GF-D8 (cell line): ENCODE measurements around the gene CUL7.
"Not testable (repeated sequence)": the region's sequence is repeated elsewhere in the genome, so short reads cannot be mapped to it uniquely, and the experiment has no call there.

Experiments used
- DNase-seq: peaks from one replicate; lab custom pipeline; 2025; lab: John Stamatoyannopoulos, UW

The CUL7 gene

DNA sequence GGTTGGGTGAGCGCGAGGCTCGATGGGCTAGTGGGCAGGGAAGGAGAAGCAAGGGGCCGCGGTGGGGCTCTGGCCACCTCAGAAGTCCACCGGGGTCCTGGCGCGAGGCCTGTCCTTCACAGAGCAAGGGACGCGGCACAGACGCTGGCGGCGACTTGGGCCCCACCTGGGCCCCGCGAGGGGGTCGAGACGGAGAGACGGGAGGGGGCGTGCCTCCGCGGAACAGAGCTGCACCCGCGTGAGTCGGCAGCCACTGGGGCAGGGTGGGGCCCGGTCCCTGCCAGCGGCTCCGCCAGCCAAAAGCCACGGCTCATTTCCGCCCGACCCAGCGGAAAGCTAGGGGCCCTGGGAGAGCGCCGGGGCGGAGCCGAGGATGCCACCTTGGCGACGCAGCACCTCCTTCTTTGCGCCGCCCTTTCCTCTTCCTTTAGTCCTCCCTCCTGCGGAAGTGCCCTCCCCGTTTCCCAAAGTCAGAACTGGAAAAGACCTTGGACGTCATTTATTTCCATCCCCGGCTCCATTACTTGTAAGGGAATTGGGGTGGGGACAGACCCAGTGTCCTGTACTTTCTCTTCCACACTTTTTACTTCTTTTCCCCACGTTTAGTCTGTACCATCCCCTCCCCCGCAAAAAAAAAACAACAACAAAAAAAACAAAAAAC, at the start of gene CUL7:
Gene CUL7, minus strand, starts transcription at position 307 of the 661 bp plus-strand sequence. CDS start 1,063 bp downstream, outside the sequence.
- DNase-seq: peak; percentile 83

DNA sequence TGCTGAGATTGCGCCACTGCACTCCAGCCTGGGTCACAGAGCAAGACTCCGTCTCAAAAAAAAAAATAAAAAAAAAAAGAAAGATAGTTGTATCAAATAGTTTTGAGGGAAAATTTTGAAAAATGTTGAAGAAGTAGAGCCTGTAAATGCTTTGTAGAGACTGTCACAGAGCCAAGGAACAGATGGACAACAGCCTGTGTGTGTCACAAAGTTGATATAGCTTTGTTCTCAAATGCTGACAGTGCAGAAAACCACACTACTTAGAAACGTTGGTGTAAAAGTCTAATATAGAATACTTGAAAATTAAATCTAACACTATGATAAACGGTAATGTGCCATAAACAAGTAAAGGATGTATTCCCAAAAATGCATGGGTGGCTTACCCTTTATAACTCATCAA, 47.8 kb upstream of the CUL7 start:
- no peak for DNase-seq

DNA sequence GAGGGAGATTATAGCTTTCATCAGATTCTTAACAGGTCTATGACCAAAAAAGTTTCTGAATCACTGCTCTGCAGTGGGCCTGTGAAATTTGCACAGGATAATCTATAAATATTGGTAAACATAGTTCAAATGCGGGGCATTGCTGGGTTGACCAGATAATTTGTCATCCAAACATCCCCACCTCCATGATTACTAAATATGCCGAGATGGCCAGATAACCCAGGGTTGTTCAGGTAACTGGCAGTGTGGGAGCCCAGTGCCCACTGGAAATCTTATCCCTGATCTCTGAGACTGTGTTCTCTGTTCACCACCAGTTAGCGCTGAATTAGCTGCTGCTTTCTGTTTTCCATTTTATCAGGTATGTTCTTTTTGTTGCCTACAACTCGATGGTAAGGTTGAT, 43.9 kb upstream of the CUL7 start:
- no peak for DNase-seq

DNA sequence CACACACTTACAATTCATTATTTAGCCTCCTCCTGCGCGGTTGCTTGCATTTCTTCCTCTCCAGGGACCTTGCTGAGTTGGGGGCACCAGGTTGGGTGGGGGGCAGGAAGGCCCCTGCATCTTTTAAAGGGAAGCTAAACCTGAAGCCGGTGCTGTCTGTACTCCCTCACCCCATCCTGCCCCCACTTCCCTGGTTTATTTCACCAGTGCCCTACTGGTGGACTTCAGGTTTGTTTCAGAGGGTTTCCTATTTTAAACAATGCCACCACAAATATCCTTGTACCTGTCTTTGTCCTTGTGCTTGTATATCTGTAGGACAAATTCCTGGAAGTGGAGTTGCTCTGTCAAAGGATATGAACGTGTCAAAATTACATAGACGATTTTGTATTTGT, 43.4 kb upstream of the CUL7 start:
- DNase-seq: no peak

DNA sequence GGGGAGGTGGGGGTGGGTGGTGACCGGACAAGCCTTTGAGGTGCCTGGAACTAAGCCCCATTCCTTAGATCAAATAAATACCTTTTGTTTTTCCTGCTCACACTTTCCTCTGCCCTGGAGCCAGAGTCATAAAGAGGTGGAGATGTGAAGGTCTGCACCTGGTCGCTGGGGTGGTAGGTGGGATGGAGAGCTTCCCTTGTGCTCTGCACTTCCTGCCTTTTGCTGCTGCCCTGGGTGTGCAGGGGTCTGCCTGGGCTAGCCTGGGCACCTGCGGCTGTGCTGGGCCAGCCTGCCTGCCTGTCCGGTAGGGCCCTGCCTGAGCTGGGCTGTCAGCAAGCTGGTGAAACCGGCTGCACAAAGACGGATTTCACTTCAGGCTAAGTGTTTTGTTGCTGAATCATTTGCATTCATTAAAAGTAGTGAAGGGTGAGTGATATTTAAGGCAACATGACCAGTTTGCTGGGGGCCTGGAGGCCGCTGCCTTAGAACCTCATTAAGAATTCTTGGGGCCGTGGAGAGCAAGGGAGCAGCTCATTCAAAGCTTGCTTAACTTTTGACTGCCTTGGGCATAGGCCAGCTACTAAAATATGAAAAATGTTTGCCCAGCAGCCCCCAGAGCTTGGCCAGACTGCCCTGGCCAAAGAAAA, 42.9 kb upstream of the CUL7 start:
- no peak for DNase-seq

DNA sequence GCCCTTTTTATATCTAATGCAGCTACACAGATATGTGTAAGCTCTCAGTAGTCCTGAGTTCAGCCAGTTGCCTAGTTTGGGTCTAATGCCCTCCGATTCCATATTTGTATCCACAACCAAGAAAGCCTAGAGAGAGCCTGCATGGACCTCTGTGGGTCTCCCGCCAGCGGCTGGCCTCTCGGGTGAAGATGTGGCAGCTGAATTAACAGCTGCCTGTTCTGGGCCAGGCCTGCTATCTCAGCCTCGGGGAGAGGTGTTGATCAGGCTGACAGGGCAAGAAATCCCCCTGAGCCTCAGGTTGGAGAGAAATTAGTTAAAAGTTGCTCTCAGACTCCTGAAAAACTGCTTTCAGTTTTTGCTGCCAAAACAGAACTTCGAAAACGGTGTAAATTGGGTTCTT, 42.3 kb upstream of the CUL7 start:
- DNase-seq: no peak

DNA sequence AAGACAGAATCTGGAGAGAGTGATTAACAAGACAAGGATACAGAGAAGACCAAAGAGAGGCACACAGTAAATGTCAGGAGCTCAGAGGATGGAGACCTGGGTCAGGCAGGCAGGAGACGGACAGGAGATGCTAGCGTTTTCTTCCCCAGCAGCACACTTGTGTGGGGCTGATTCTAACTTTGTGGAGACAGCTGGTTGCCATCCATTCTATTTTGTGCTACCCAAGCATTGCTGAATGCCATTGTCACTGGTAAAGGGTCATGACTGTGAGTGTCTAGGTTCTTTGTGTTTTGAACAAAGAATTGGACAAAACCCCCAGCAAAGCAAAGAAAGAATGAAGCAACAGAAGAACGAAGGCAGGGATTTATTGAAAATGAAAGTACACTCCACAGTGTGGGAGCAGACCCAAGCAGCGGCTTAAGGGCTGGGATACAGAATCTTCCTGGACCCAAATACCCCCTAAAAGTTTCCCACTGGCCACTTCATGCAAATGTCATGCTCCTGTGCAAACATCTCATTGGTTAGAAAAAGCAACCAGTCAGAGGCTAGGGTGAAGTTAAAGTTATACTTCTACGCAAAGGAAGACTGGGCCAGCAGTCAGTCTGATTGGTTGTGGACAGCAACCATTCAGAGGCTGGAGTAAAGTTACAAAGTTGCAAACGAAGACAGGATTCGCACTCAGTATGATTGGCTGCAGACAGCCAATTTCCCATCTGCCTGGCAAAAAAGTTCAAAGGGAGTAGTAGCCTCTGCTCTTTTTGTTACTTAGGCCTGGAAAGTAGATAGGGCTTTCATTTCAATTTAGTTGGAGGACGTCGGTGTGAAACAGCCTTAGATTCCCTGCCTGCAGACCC, 40.0 kb upstream of the CUL7 start:
- DNase-seq: no peak

DNA sequence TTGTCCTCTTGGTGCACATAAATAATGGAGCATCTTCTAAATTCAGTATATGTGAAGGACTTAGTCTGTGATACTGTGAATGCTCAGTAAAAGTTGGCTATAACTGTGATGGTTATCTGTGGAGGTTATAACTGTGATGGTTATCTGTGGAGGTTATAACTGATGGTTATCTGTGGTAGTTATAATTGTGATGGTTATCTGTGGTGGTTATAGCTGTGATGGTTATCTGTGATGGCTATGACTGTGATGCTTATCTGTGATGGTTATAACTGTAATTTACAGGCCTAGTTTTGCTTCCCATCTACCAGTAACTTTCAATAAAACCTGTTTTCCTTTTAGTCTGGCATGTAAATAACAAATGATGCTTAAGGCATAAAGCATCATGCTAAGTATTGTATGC, 39.0 kb upstream of the CUL7 start:
- DNase-seq: no peak

DNA sequence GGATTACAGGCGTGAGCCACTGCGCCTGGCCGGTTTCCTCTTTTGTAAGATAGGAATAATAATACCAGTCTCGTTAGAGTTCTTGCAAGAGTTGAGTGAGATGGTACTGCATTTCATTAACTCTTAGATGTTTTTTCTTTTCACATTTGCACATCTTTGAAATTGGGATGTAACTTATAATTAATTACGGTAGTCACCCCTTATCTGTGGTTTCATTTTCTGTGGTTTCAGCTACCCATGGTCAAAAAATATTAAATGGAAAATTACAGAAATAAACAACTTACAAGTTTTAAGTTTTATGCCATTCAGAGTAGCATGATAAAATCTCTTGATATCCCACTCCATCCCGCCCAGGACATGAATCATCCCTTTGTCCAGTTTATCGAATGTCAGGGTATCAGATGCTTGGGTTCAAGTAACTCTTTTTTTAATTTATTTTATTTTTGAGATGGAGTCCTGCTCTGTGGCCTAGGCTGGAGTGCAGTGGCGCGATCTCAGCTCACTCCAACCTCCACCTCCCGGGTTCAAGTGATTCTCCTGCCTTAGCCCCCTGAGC, 37.9 kb upstream of the CUL7 start:
- no peak for DNase-seq

DNA sequence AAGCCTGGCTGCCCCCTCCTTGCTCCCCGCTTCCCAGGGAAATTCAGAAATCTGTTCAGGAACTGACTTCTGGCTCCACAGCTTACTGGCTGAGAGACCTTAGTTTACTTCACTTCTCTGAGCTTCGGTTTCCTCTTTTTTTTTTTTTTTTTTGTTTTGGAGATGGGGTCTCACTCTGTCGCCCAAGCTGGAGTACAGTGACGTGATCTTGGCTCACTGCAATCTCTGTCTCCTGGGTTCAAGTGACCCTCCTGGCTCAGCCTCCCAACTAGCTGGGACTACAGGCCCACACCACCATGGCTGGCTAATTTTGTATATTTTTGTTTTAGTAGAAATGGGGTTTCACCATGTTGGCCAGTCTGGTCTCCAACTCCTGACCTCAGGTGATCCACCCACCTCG, 37.4 kb upstream of the CUL7 start:
- DNase-seq: no peak

DNA sequence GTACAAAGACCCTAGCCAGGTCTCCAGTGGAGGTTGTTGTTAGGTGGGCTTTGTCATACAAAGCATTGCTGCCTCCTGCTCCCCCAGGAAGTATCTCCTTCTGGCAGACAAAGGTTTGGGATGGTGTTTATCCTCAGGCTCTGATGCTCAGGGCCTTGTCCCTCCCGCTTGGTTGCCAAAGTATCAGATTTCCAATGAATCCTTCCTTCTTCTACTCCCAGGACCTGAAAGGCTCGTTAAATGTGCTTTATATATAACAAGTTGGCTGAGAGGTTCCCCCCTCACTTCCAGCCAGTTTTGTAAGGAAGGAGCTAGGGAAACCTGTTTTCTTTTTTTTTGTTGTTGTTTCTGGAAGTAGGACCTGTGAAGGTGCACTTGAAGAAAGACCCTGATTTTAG, 36.9 kb upstream of the CUL7 start:
- no peak for DNase-seq

DNA sequence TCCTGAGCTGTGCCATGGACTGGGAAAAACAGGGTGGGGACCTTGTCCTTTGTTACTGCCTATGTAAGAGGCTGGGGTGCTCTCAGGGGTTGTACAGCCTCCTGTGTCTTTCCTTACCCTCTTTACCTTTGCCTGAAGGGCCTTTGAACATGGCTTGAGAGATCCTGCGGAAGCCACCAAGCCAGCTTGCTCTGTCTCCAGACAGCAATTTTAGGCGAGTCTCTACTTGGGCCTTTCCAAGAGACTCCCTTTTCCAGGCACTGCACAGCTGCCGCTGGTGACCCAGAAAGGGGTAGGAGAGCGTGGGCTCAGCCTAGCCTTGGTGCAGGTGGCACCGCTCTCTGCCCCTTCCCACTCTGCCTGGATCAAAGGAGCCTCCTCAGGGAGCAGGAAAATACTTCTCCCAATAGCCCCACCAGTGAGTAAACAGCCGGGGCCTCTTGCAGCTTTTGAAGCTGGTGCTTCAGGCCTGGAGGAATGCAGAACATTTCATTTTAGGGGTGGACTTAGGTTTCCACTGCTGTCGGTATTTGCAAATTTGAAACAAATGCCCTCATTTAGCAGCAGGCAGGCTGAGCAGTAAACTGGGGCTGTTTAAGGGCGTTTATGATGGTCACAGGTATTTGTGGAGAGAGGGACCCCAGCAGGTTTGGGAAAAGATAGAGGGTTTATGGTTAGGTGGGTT, 36.4 kb upstream of the CUL7 start:
- no peak for DNase-seq

DNA sequence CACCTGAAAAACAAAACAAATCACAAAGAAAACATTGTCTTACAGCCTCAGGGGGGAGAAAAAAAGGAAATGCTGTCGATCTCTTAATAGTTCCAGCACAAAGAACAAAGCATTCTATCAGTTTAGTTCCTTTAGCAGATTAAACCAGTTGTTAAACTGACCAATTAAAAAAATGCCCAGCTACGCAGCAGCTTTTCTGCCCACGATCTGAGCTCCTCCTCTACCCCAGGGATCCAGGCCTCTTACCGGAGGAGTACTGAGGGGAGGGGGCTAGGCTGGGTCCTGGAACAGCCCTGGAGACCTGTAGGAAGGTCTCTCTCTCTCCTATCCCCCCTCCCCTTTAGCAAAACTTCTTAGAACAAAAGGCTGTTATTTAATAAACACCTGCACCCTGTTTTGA, 35.8 kb upstream of the CUL7 start:
- DNase-seq: no peak

DNA sequence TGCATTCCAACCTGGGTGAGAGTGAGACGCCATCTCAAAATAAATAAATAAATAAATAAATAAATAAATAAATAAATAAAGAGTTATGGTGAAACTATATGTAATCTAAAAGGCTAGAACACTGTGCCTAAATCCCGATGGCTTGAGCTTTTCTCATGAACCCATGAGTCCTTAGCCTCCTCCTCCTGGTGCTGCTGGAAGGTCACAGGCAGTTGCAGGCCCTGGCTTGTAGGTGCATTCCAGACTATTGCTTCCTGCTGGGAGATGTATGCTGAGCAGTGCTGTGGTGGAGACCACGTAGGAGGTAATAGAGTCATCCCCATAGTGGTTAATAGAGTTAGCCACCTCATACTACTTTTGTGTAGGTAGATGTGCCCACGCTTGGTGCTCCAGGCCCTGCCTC, 35.0 kb upstream of the CUL7 start:
- no peak for DNase-seq

DNA sequence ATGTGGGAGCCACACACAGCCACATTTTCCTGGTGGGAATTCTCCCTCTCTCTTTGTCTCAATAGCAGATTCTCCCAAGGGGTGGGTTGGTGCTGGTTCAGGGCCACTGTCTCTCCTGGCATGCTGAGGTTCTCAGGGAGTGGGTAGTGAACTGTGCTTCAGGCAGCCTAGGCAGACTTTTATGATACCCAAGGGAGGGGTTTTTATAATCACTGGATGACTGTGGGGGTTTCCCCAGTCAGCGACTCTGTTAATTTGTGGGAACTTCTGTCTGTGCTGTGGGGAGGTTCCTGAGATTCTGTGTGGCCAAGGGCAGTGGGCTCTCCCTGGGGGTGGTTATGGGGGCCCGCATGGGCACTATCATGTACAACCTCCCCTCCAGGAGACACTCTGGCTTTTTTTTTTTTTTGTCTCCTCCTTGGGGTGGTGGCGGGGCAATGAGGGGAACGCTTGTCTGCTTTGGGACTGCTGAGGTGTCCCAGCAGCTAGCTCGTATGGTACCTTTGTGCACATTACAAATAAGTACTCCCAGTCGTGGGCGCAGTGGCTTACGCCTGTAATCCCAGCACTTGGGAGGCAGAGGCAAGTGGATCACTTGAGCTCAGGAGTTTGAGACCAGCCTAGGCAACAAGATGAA, 32.5 kb upstream of the CUL7 start:
- no peak for DNase-seq

DNA sequence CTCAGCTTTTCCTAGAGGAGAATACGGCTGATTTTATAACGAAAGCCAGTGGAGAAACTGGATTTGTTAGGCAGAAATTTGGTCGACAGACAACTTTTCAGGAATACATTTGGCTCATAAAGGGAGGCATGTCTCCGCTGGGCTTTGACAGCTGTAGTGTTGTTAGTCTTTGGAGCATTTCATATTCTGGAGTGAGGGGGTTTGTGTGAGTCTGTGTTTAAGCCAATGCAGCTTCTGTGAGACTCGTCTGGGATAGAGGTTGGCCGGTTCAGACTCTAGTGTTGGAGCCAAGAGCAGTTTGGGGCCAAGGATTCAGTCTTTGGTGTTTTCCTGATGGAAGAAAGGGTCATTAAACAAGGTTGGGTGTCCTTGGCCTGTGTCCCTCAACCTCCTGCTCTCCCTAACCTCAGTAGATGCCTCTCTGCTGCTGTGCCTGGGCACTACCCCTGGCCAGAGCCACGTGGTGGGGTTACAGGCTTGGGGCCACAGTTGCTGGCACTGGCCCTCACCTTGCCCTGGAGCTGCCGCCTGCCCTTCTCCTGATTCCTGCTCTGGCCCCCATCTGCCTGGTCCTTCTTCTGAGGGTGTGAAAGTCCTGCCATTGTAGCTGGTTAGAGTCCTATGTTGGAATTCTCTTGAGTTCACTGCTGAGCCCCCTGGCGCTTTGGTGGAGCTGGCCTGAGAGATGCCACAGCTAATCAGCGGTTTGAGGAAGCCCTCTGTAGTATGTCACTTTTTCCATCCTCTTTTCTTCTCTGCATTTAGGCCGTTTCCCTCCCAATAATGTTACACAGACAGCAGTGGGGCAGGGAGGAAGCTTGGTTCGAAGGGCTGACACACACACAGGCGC, 29.4 kb upstream of the CUL7 start:
- no peak for DNase-seq

DNA sequence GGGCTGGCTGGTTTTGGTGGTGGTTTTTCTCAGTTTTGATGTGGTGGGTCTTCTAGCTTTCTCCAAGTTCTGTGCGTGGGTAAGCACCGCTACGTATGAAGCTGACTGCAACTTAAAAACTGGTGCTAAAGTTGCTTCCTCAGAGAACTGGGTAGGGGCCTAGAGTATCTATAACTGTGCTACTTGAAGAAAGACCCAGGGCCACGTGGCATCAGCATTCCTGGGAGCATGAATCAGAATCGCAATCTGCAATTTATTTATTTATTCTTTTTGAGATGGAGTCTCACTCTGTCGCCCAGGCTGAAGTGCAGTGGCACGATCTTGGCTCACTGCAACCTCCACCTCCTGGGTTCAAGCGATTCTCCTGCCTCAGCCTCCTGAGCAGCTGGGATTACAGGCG, 28.3 kb upstream of the CUL7 start:
- not testable (repeated sequence) for DNase-seq

DNA sequence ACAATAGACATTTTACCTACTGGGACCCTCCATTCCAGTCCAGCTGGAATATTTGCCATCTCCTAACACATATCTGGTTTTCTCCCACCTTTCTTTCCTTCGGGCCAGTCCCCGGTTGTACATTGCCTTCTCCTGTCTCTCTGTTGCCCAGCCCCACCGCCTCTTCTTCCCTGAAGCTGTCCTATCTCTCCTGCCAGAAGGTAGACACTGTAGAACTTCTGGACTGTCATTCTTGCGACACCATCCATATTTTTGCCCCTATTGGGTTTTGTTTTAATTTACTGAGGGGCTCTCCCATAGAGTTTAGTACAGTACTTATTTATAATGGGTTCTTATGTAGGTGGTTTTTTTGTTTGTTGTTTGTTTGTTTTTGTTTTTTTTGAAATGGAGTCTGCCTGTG, 27.4 kb upstream of the CUL7 start:
- no peak for DNase-seq

DNA sequence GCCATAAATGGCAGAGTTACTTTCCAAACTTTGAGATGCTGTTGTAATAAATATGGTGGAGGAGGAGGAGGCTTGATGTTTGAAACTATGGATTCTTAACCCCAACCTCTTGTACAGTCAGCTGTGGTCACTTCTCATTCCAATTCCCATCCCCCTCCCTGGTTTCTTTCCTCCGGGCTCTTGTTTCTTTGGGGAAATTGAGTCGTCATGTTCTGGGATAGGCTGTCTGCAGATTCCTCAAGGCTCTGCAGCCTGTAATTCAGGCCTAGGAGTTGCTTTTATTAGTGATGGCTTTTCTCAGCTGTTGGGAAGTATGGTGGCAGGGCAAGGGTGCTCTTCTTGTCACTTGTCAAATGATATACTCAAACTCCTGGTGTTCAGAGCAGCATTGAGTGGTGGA, 25.0 kb upstream of the CUL7 start:
- no peak for DNase-seq

DNA sequence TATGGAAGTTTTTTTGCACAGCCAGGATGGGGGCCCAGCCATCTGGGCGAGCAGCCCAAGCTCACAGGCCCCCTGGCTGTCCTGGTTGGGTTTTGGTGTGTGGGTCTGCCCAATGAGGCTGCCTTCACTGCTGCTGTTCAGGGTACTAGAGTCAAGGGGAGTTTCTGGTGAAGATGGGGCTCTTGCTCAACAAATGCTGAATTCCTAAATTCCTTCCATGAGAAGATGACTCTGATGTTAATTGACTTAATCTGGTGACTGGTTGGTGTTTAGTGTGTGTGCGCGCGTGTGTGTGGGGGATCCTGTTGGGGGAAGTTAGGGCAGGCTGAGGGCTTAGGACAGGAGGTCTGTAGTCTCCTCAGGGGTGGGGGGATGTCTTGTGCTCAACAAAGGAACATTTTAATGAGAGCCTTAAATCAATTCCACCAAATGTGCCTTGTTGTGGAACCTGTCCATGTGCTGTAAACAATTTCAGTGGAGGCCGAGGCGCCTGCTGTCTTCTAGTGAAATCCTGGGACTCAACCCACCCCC, 24.4 kb upstream of the CUL7 start:
- DNase-seq: no peak
